ENCODE measurements around the gene SEMA4D. TPM values are rescaled to one million over a fixed set of nuclear protein-coding genes. Genes with fewer than 3 reads are reported as not detected.

Gene SEMA4D
- total RNA-seq, 1 donor = 0.43 TPM

GRCh38 chr9:89500008-89500407 lies 2.1 kb upstream of the SEMA4D start:
- no peak overlapping the region for H3K4me3 ChIP-seq (ENCODE audit: low read depth, low read length)
- TF ChIP-seq, protein P1, sequence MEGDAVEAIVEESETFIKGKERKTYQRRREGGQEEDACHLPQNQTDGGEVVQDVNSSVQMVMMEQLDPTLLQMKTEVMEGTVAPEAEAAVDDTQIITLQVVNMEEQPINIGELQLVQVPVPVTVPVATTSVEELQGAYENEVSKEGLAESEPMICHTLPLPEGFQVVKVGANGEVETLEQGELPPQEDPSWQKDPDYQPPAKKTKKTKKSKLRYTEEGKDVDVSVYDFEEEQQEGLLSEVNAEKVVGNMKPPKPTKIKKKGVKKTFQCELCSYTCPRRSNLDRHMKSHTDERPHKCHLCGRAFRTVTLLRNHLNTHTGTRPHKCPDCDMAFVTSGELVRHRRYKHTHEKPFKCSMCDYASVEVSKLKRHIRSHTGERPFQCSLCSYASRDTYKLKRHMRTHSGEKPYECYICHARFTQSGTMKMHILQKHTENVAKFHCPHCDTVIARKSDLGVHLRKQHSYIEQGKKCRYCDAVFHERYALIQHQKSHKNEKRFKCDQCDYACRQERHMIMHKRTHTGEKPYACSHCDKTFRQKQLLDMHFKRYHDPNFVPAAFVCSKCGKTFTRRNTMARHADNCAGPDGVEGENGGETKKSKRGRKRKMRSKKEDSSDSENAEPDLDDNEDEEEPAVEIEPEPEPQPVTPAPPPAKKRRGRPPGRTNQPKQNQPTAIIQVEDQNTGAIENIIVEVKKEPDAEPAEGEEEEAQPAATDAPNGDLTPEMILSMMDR (IDR thresholded peaks at IDR 0.05; ENCODE audit: insufficient read depth, low read depth, low read length) = no peak
- no peak for DNase-seq (ENCODE audit: low read depth)

DNA sequence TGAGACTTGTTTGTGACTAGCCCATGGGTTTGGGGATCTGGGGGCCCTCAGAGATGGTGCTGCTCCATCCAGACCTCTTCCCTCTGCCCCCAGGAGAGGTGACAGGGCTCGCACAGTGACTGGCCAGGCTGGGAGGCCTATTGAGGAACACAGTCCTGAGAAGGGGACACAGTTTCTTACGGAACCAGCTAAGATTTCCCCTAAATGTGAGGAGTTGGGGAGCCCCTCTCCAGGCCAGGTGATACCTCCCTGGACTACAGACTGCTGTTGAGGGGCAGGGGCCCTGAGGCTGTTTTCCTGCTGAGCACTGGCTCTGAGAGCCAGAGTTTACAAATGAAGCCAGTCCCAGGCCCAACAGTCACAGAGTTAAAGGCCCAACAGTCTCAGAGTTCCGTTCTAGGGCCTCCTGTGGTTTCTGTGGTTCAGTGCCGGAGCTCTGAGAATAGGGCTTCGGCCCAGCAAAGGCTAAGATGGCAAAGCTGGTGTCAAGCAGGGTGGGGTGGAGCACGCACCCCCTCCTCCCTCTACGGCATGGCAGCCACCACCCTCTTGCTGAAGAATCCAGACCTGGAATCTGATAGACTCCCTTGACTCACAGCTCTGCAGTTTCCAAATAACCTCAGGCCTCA lies 1.1 kb upstream of the SEMA4D start:
- DNase-seq (ENCODE audit: low read depth) = no peak
- TF ChIP-seq, protein P1 (IDR thresholded peaks at IDR 0.05; ENCODE audit: insufficient read depth, low read depth, low read length) = no peak
- H3K4me3 ChIP-seq (ENCODE audit: low read depth, low read length) = no peak overlapping the region

DNA sequence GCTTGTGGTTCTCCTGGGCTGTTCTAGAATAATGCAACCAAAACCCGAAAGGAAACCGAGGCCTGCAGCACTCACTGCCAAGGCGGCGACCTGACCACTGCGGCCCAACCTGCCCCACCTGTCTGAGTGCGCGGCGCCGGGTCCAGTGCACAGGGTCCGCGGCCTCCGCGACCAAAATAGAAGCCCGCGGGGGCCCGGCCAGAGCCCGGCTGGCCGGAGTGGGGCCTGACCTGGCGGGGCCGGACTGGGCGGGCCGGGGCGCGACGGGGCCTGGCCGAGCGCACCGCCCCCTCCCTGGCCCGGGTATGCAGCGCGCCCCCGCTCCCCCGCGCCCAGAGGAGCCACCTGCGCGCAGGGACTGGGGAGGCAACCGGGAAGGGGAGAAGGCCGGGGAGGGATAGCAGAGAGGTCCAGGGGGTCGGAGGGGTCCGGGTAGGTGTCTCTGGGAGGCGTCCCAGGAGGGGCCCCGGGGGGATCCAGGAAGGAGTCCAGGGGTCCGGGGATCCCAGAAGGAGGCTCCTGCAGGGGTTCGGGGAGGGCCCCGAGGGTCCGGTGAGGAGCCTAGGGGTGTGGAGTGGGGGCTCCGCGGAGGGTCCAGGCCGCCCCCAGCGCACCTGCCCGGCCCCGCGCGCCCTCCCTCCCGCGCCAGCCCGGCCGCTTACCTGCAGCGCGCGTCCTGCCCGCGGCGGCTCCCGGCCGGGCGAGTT lies 503 bp downstream of the SEMA4D start:
- TF ChIP-seq, protein P1 (IDR thresholded peaks at IDR 0.05; ENCODE audit: insufficient read depth, low read depth, low read length) = no peak
- DNase-seq (ENCODE audit: low read depth) = no peak
- peak overlapping the region; percentile 63 for H3K4me3 ChIP-seq (ENCODE audit: low read depth, low read length)

GRCh38 chr9:89496645-89497256 lies 1.2 kb downstream of the SEMA4D start:
- no peak for DNase-seq (ENCODE audit: low read depth)
- peak overlapping the region; percentile 63 for H3K4me3 ChIP-seq (ENCODE audit: low read depth, low read length)
- TF ChIP-seq, protein P1 (IDR thresholded peaks at IDR 0.05; ENCODE audit: insufficient read depth, low read depth, low read length) = no peak

DNA sequence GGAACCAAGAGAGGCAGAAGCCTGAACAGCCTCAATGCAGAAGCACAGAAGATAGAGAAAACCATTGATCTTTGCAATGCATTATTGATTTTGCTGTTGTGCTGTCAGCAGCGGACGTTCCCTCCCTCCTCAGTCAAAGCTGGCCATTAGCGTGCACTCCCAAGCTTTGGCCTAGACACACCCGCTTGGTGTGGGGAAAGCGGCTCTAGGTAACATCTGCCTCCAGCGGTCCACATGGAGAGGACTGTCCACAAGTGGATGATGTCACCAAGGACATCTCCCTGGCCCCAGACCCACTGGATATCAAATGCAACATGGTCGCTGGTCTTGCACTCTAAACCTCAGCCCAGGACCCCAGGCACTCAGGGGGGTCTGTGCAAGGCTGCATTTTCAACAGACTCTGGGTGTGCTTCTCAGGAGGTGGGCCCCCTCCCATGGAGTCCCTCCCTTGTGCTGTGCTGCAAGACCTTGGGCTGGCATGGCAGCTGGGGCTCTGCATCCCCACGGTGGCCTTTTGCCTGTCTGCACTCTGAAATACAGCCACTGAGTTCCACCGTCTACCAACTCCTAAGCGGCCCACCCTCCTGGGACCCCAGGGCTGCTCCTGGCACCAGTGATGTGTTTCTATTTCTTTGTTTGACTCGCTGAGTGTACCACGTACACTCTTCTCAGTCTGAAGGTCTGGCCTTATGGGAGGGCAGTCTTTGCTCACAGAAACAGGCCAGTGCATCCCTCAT lies 1.9 kb downstream of the SEMA4D start:
- TF ChIP-seq, protein P1 (IDR thresholded peaks at IDR 0.05; ENCODE audit: insufficient read depth, low read depth, low read length) = no peak
- DNase-seq (ENCODE audit: low read depth) = no peak
- no peak overlapping the region for H3K4me3 ChIP-seq (ENCODE audit: low read depth, low read length)

DNA sequence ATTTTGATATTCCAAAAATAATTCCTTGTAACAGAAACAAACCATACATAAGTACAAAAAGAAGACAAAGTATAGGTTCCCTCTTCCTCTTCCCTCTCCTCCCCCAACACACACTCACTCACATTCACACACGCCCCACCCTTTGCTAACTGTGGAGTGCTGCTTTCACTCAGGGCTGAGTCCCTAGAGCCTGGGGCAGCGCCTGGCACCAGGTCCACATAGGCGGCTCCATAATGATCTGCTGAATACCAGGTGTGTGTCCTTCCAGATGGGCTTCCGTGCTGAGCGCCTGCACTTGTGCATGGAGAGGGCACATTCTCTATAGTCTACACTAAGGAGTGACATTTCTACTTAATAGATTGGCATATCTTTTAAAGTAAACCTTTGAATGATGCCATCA lies 3.7 kb downstream of the SEMA4D start:
- TF ChIP-seq, protein P1 (IDR thresholded peaks at IDR 0.05; ENCODE audit: insufficient read depth, low read depth, low read length) = no peak
- no peak overlapping the region for H3K4me3 ChIP-seq (ENCODE audit: low read depth, low read length)
- no peak for DNase-seq (ENCODE audit: low read depth)

Data from fibroblast of villous mesenchyme (primary cell).